Islet of Langerhans (tissue), 1 donor: ENCODE results near the gene SEMA4C.

Experiments
- FAIRE-seq: peaks from one replicate; lab custom pipeline; 2011; peaks lifted over from hg19 to GRCh38; lab: Jason Lieb, UNC

The SEMA4C gene

GRCh38 chr2:96881349-96882195 lies 11.7 kb upstream of the SEMA4C start:
- no peak for FAIRE-seq

GRCh38 chr2:96880891-96881273 lies 11.0 kb upstream of the SEMA4C start:
- no peak for FAIRE-seq

- no peak for FAIRE-seq
Observed at GRCh38 chr2:96879545-96880040, 9.7 kb upstream of the SEMA4C start.

GRCh38 chr2:96878796-96879544 lies 9.1 kb upstream of the SEMA4C start:
- no peak for FAIRE-seq

GRCh38 chr2:96878171-96878570 lies 8.3 kb upstream of the SEMA4C start:
- no peak for FAIRE-seq

GRCh38 chr2:96877631-96878092 lies 7.8 kb upstream of the SEMA4C start:
- FAIRE-seq = no peak

GRCh38 chr2:96877042-96877451 lies 7.2 kb upstream of the SEMA4C start:
- FAIRE-seq = no peak

GRCh38 chr2:96876269-96877041 lies 6.6 kb upstream of the SEMA4C start:
- FAIRE-seq = no peak

GRCh38 chr2:96875498-96876268 lies 5.8 kb upstream of the SEMA4C start:
- FAIRE-seq = no peak

GRCh38 chr2:96874198-96874831 lies 4.4 kb upstream of the SEMA4C start:
- no peak for FAIRE-seq

- no peak for FAIRE-seq
Observed at GRCh38 chr2:96873651-96874096, 3.8 kb upstream of the SEMA4C start.

- FAIRE-seq = no peak
Observed at GRCh38 chr2:96872591-96873349, 2.9 kb upstream of the SEMA4C start.

GRCh38 chr2:96870626-96871255 lies 861 bp upstream of the SEMA4C start:
- no peak for FAIRE-seq

GRCh38 chr2:96869281-96869821 lies 529 bp downstream of the SEMA4C start:
- FAIRE-seq = no peak

- FAIRE-seq = no peak
Observed at GRCh38 chr2:96868555-96869280, 1.2 kb downstream of the SEMA4C start.

GRCh38 chr2:96867756-96868554 lies 1.9 kb downstream of the SEMA4C start:
- FAIRE-seq = no peak

GRCh38 chr2:96866986-96867755 lies 2.7 kb downstream of the SEMA4C start:
- no peak for FAIRE-seq
